CD4-positive, alpha-beta T cell treated with Interleukin-6 at 100 ng/mL for 8 hours (primary cell): ENCODE results near the gene TSPAN15.
"Not testable (repeated sequence)": the region's sequence is repeated elsewhere in the genome, so short reads cannot be mapped to it uniquely, and the experiment has no call there.

Experiments used
- DNase-seq: peaks from one replicate; pipeline ENCODE4 v3.0.0-alpha.2; 2020; ENCODE audit warnings: mixed read lengths, low spot score

The TSPAN15 gene

DNA sequence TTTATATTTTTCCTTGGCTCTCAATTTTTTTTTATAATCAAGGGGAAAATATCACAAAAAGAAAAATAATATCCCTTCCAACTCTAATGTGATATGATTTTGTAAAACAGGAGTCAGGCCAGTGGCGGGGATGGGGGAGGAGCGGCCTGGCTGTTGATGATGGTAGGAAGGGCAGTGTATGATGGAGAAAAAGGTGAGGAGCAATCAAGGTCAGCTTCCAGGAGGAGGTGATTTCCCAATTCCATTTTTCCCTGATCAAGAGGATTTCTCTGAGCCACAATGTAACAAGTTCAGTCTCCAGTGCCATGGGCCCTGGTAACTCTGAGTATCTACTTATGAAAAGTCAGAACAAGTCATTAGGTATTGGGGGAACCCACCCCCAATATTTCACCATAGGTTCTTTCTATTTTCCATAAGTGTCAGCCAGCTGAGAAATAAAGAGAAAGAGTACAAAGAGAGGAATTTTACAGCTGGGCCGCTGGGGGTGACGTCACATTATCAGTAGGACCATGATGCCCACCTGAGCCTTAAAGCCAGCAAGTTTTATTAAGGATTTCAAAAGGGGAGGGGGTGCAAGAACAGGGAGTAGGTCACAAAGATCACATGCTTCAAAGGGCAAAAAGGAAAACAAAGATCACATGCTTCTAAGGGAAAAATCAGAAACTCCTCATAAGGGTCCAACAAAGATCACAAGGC is 37.0 kb downstream of the TSPAN15 start:
- not testable (repeated sequence) for DNase-seq

DNA sequence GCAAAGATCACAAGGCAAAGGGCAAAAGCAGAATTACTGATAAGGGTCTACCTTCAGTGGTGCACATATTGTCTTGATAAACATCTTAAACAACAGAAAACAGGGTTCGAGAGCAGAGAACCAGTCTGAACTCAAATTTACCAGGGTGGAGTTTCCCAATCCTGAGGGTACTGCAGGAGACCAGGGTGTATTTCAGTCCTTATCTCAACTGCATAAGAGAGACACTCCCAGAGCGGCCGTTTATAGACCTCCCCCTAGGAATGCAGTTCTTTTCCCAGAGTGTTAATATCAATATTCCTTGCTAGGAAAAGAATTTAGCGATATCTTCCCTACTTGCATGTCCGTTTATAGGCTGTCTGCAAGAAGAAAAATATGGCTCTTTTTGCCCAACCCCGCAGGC is 37.6 kb downstream of the TSPAN15 start:
- not testable (repeated sequence) for DNase-seq

DNA sequence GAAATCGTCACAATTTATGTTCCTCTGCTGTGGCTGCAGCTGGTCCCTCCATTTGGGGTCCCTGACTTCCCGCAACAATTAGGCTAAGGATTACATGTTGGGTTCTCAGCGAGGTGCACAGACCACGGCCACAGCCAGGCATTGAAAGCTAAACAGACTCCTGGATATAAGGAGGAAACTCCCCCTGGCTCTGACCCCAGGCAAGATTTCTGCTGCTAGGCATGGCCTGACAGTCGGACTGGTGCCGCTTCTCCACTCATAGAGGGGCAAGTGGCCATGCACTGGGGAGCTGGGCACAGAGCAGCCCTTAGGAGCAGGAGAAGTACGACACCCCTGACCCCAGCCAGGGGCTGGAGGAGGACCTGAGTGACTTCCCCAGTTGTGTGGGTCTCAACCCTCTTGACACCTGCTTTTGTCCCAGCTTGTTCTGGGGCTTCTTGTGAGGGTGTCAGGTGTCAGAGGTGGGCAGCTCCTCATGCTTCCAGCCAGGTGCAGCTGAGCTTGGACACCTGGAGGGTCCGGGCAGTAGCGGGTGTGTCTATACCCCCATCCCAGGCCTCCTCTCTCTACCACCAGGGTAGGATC is 38.3 kb downstream of the TSPAN15 start:
- no peak for DNase-seq

DNA sequence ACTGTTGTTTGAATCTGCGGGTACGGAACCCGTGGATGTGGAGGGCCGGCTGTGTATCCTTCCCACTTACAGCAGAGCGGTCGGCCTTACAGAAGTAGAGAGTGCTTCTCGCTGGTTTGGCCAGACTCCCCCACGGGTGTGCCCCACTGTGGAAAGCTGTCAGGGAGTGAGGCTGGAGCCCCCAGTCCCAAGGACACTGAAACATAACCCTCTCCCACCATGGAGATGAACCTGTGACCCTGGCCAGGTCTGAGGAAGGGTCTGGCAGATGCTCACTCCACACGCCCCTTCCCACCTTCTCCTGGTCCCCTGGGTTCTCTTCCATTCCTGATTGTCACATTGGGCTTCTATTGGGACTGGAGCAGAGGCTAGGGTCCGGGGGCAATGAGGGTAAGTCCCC is 39.6 kb downstream of the TSPAN15 start:
- DNase-seq = no peak

DNA sequence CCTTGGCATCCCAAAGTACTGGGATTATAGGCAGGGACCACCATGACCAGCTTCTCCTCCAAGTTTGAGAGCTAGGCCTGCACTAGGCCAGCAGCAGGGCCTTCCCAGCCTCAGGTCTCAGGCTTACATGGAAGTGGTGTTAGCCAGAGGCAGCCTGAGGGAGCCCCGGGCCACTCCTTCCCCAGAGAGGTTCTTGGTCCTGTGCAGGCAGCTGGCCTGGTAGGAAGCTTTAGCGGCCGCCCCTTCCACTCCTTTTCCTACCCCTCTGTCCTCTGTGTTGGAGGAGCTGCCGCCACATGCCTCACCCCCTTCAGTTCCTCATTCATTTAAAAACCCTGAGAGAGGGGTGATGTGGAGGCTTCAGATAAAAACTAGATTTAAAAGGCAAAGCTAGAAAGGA is 40.3 kb downstream of the TSPAN15 start:
- DNase-seq = no peak

DNA sequence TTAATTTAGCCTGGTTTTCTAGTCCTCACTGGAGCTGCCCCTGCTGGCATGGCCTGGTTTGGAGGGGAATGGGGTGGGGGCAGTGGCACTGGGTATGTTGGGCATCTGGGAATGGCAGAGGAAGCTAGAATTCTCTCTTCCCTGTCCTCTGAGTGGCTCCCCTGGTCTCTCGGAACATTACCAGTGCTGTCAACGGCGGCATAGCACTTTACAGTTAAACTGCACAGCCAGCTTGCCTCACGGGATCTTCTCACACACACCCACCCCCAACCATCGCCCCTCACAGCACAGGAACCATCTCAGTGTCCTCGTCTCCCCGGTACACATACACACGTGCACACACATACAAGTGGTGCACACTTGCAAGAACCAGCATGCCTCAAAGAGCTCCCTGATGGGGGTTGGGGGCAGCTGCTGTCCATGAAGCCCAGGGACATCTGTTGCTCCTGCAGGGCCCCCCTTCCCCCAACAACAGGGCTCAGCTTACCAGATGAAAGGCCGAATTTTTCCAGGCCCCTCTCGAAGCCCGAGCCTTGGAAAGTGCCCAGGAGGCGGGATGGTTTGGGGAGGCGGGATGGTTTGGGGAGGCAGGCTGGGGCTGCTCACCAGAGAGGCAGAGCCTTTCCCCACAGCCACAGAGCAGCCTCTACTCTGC is 41.0 kb downstream of the TSPAN15 start:
- DNase-seq = no peak

DNA sequence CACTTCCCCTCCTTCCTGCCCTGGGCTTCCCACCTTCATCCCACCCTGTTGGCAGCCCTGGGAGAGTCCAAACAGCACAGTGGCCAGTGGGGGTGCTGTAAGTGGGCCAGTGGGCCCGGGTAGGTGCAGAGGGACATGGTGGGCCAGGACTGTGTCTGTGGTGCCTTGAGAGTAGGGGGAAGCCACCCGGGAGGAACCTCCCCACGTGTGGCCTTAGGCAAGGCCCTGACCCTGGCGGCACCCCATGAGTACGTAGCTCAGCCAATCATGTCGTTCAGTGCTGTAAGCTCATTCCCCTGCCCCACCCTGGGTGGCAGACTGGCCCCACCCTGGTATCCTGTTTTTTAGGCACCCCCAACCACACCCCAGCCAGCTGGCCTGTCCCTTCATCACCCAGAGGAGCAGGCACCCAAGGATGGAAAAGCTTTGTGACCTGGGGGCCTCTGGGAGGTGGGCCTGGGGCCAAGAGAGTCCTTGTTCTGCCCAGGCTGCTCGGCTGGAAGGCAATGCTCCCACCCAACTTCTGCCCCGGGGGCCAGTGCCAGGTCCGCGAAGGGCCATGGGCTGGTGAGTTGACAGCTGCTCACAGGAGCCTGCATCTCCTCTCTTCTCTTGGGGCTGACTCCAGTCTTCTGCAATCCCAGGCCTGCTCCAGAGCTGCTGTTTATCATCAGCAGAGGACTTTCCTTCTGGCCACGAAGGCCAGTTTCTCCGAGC is 41.6 kb downstream of the TSPAN15 start:
- DNase-seq = no peak

DNA sequence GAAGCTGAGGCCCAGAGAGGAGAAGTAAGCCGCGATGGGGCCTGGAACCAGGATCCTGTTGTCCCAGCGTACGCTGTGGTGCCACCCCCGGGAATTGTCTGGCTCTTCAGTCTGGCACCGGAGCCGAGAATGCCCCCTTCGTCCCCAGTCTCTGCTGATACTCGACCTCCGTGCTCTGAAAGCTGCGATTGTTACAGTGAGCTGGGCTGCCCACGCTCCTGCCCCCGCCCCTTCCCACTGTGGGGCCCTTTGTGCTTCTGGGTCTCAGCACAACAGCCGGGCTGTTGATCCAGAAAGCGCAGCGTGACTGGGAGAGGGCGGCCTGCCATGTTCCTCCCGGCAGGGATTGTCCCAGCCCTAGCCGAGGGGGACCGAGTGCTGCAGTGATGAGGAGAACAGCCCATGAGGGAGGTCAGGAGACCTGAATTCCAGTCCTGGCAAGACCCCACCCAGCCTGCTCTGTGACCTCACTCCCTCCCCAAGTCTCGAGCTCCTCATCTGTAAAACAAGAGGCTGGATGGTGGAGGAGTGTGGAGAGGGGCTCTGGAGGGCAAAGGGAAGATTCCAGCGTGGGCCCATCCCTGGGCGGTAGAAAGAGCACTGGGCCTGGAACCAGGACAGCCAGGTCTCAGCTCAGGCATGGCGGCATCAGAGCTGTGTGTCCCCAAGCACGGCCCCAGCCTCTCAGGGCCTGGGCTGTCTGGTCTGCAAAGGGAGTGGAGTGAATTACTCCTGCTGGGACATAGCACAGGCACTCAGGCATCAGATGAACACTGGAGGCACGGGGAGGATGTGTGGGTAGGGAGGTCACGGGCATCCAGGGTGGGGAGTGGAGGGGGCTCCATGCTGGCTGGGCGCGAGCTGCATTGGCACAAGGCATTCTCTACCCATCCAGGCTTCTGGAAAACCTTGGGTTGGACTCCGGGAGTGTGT is 43.6 kb downstream of the TSPAN15 start:
- DNase-seq = no peak

DNA sequence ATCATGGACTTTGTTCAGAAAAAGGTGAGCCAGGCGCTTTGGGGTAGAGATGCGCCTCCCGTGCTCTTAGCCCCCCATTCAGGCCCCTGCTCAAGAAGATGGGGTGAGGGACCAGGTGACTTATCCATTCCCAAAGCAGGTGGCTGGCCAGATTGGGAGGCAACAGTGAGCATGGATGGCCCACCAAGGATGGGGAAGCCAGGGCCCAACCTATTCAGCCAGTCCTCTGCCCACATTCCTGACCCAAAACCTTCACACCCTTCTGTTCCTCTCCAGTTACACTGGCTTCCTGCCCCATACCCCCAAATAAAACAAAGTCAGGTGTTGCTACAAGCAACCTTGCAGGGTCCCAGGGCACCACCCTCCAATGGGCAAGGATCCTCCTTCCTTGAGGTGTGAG is 44.4 kb downstream of the TSPAN15 start:
- no peak for DNase-seq

DNA sequence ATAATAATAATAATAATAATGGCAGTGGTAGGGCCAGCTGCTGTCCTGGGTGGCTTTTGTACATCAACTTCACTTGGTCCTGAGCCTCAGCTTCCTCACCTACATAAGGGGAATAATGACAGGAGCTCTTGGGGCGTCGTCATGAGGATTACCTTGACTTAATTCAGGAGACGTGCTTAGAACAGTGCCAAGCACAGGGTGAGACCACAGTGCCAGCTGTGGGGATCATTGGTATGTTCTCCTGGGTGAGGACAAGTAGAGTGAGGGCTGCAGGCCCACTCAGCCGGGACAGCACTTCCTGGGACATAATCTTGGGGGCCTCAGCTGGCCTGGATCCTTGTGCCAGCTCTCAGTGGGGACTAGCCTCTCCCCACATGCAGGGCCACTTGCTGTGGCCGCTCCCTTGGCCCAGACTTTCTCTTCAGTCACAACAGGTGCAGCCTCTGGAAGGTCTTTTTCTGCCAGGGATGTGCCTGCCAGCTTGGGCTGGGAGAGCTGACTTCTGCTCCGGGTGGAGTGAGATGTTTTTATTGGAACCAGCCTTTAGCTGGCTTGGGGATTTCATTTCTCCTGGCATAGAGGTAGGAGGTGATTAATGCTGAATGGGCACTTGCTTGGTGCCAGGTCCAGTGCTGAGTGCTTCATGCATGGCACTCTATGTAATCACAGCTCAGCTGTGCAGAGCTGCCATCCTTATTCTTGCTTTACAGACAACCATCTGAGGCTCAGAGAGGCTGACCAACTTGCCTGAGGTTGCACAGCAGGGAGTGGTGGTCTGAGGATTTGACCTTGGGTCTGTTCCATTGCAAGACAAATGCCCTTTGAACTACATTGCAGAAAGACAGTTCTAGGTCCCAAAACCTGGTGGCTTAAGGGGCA is 45.3 kb downstream of the TSPAN15 start:
- DNase-seq = no peak

DNA sequence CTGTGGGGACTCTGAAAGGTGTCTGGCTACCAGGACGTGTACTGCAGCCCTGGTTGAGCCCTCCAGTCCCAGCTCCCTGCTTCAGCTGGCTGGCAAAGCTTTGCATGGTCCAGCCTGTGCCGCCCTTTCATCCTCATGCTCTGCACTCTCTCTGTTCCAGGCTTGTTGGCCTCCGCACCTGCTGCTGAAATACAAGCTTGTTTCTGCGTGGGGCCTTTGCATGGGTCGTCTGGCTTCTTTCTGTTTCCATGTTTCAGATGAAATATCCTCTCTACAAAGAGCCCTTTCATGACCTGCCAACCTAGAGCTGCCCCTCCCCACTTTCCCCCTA is 45.9 kb downstream of the TSPAN15 start:
- no peak for DNase-seq

DNA sequence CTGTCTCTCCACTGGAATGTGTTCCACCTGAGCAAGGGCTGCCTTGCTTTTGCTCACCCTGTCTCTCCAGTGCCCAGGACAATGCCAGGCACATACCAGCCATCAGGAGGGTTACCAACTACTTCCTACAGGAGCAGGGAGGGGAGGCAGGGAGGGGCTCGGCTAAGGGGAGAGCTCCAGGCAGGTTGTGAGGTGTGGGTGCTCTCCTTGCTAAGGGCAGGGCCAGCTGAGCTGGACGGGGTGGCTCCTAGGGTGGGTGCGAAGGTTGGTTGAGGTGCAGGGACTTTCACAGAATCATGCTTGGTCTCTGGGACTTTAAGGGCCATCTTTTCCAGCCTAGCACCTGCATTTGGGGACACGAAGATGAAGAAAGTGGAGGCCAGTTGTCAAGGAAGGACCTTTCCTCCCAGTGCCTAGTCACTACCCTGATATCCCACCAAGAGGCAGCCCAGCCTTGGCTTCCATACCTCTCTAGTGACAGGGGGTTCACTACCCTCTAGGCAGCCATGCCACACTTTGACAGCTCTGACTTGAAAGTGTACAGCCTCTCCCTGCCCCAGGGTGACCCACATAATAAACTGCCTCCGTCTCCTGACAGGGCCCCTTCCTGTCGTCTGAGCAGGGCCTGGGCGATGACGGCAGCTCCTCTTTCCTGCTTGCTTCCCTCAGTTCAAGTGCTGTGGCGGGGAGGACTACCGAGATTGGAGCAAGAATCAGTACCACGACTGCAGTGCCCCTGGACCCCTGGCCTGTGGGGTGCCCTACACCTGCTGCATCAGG is 46.5 kb downstream of the TSPAN15 start:
- DNase-seq = no peak

DNA sequence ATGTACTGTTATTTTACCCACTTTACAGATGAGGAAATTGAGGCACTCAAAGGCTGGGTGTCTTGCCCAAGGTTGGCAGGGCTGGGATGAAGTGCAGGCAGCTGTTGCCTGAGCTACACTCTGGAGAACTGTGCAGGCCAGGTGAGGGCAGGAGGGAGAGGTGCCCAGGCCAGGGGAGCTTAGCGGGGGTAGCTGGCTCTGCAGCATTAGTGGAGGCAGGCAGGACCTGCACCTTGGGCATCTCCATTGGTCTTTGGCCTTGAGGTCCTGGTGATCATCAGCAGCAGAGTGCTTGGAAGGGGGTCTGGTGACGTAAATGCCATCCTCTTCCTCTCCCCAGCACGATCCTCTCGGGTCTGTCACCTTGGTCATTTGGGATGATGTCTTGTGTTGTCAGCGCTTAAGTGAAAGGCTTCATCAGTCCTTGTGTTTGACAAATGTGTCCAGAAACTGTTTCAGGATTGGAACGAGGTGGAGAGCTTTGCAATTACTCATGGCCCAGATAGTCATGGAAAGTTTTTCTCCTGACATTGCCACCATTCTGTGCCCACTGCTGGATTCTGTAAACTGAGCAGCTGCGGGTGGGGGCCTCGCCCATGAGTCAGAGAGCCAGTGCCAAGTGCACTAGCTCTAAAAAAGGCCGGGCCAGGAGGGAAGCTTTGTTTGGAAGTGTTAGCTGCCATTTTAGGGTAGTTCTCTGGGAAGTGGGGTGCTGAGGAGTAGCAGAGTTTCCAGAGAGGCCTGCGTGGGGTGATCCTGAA is 47.6 kb downstream of the TSPAN15 start:
- no peak for DNase-seq

DNA sequence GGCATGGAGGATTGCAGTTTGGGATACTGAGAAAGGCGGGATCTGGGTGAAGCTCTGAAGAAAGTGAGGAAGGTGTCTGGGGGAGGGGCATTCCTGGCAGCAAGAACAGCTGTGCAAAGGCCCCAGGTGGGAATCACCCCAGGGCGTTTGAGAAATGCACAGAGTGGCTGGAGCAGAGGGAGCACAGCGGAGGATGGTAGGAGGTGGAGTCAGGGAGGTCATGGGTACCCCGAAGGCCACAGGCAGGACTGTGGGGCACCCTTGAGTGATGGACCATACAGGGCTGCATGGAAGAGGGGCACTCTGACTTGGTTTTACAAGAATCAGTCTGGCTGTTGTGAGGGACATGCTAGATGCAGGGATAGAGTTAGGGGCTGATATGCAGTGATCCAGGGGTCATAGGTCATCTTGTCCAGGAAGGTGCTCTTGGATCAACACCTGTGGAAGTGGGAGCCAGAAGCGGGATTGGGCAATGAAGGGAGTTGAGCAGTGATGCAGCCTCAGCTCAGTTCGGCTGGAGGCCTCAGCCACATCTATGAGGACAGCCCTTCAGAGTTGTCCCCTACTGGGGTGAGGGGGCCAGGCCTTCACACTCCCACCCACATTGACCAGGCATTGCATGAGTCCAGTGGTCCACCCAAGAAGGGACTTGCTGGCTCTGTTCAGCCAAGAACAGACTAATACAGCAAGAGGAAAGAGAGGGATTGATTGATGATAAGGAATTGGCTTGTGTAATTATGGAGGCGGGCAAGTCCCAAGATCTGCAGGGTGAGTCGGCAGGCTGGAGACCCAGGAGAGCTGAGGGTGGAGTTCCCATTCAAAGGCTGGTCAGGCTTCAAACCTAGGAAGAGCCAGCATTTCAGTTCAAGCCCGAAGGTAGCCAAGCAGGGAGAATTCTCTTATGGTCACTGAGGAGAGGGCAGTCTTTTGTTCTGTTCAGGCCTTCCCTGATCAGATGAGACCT is 48.7 kb downstream of the TSPAN15 start:
- DNase-seq = no peak

DNA sequence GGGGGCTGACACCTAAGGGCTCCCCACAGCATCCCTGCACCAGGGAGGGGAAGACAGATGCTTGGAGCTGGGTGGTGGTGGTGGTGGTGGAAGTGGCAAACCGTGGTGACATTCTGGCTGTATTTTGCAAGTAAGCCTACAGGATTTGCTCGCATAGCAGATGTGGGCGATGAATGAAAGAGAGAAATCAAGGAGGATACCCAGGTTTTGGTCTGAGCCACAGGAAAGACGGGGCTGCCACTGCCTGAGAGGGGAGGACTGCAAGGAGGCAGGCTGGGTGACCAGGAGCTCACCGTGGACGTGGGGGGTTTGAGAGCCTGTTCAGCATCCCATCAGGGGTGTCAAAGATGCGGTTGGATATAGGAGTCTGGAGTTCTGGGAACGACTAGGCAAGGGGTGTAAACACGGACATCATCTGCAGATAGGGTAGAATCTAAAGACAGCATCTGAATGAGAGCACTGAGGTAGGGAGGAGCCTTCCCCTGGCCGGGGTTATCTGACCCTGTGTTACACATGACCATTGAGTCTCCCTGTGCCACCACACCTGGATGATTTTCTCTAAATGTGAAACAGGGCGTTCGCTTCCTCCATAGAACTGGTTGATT is 49.7 kb downstream of the TSPAN15 start:
- no peak for DNase-seq

DNA sequence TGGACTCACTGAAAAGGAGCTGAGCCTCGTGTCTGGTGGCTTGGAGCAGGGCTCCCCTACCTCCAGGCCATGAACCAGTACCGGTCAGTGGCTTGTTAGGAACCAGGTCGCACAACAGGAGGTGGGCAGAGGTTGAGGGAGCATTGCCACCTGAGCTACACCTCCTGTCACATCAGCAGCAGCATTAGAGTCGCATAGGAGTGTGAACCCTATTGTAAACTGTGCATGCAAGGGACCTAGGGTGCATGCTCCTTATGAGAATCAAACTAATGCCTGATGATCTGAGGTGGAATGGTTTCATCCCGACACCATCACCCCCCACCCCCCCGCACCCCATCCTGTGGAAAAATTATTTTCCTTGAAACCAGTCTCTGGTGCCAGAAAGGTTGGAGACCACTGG is 50.4 kb downstream of the TSPAN15 start:
- DNase-seq = no peak

DNA sequence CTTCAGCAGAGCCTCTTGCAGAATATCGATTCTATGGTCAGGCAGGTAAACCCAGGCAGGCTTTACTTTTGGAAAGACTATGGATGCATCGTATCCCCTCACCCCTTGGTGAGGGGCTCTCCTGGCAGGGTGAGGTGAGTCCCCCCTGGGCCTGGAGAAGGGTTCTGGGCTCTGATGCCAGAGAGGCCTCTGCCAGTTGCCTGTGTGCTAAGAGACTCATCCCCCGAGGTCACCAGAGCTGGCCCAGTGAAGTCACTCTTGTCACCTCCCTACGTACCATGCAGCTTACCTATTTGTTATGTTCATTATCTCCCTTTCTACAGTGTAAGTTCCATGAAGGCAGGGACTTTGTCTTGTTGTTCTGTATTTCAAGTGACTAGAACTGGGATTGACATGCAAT is 51.3 kb downstream of the TSPAN15 start:
- DNase-seq = no peak
